GM18870 (cell line): ENCODE results near the gene PGLYRP4.

ENCODE experiments used
- ATAC-seq: cut with Tn5 transposase; IDR thresholded peaks from one replicate; pipeline ENCODE4 v1.9.1; 2021; ENCODE audit warnings: moderate library complexity; ENCODE audit not compliant: unreplicated experiment

PGLYRP4 gene

DNA sequence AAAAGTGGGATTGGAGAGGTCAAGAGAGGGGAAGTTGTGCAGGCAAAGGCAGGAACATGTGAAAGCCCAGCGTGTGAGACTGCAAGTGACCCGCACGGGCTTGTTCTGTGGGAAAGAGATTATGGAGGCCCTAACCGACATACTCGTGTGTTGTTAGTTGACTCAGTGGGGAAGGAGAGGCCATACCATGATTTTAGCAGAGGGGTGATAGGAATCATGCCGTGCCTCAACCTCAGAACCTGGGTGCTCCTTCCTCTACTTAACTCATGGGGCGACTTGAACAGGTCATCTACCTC is 55.2 kb downstream of the PGLYRP4 start:
- no peak for ATAC-seq

DNA sequence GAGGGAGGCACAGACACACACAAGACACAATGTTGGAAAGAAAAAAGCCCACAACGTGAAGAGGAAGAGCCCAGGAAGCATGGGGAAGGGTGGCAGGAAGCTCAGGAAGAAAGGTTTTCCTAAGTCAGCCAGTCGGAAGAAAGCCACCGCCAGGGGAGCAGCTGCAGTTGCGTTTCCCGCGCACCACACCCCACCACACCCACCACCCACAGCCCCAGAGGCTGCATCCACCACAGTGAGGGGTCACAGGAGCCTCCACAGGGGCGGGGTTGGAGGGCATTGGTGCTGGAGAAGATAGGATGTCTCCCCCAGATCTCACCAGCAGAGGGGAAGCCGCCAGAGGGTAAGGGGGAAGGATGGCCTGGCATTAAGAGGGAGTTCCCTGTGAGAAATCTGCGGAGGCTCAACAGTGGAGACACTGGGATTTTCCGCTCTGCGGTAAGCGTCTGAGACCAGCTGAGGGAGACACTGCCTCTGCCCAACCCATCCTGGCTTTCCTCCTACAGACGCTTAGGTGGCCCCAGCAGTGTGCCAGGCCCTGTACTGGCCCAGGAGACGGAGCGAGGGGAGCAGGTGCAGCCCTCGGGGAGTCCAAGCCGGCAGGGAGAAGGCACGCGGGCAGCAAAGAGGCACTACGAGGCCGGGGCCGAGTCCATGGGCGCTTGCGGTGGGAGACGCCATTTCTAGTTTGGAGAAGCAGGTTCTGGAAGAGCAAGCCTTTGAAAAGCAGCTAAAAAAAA is 55.7 kb downstream of the PGLYRP4 start:
- no peak for ATAC-seq

DNA sequence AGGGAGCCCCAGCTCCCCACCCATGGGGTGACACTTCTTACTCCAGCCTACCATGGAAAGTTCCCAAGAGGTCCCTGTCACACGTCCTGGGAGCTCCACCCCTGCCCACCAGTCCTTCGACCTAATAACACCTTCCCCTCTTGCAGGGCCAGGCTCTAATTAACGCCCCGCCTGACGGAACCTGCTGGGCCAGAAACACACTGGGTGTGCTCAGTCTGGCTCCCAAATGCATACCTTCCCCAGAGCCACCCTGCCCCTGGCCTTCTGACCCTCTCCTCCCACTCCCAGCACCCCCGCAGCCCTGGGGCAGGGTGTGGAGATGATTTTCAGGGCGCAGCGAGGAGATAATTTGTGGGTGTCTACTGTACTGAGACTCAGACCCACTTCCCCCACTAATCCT is 56.5 kb downstream of the PGLYRP4 start:
- no peak for ATAC-seq

DNA sequence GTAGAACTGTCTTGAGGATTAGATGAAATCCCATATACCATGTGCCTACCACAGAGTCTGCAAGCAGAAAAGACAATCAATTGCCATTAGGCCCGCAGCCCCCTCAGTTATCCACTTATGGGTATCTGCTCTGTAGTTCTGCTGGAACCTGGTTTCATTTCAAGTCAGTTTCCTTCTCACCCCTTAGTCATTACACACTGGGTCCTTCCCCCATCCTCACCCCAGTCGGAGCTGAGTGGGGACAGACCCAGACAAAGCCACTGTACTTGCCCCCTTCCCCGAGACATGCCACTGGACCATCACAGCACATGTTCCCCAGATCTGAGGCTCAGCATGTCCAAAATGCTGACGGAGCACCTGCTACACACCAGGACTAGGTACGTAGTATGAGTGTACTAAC is 57.1 kb downstream of the PGLYRP4 start:
- no peak for ATAC-seq

DNA sequence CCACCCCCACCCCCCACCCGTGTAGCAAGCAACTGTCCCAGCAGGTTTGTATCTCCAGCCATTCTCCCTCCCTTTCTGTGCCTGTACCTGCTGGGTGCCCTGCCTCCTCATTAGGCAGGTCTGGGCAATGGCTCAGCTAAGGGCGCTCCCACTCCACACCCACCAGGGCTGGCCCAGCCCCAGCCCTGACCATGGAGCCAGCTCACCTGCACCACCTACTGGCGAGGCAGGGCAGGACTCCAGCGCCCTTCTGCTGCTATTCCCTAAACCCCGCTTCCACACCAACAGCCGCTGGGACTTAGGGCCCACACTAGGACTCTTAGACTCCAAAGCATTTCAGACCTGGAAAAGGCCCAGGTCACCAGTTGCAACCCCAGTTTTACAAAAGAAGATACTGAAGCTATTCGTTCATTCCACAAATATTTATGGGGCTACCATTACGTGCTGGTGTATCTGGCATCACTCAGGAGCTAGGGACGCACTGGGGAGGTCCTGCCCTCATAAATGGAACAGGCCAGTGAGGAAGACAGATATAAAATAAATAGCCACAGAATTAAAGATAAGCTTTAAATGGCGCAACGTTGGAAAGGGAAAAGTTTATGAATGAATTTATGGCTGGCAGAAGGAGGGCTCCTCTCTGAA is 59.9 kb downstream of the PGLYRP4 start:
- ATAC-seq = no peak
